ENCODE data around the gene MCM3AP. TPM values are rescaled to one million over a fixed set of nuclear protein-coding genes. Genes with fewer than 3 reads are reported as not detected.
A peak's percentile ranks its signal among the peaks of the same experiment; 100 is the strongest.

MCM3AP gene
- total RNA-seq, 1 experiment from 2014 or later: 140 TPM

- Histone ChIP-seq H4K20me1 (ENCODE audit: low read length) (peaks cover 20% of the 10 kb centered on the region; the same call in 1 of the 2 replicates), H3K9me2 (replicated peaks; ENCODE audit: low read length) (no peaks in the 10 kb centered on the region), H3F3A (ENCODE audit: low read length, unreplicated experiment) (no peaks in the 10 kb centered on the region), H3K27me3 (ENCODE audit: low read length) (no peaks in the 10 kb centered on the region), H3K4me1 (ENCODE audit: insufficient read depth, low read length) (peaks cover 22% of the 10 kb centered on the region), H3K79me2 (ENCODE audit: low read length) (peaks cover 88% of the 10 kb centered on the region), H2AFZ (ENCODE audit: low read length) (no peak overlapping the region), H3K9ac (ENCODE audit: low read length) (peak overlapping the region; percentile 93; the same call in 1 of the 2 replicates), H3K4me3 (ENCODE audit: low read length) (peak overlapping the region; percentile 97), H3K27ac (ENCODE audit: low read length) (no peak overlapping the region), H3K36me3 (ENCODE audit: low read depth, low read length) (peaks cover 36% of the 10 kb centered on the region), H3K4me2 (ENCODE audit: low read length) (peak overlapping the region; percentile 97), H3K9me3 (ENCODE audit: low read length) (no peaks in the 10 kb centered on the region)
- DNase-seq (peak; percentile 22), ATAC-seq (no peak)
- TF ChIP-seq EZH2phosphoT487 (IDR thresholded peaks at IDR 0.05; ENCODE audit: borderline replicate concordance, low read length): no peak
- peak; percentile 54 for TF ChIP-seq CTCF (conservative IDR thresholded peaks at IDR 0.05; ENCODE audit: low read depth, low read length)
- ChIA-PET CTCF (interaction anchor here (0.7 to 1.3 kb wide), 3 partner anchors 15 to 183 kb away, joined by 3 read pairs; partner anchors contain the start of genes MCM3AP and YBEY), POLR2A (ENCODE audit: unreplicated experiment) (no interaction called here)
- intact Hi-C loops (cut with micrococcal nuclease): loop anchor here (10.0 kb wide), 1 partner anchor 61 kb away; no protein-coding TSS in a partner anchor
- TSS peak; percentile 31 for BruUV-seq (replicated peaks)
Measured at GRCh38 chr21:46326110-46326703, 40.8 kb upstream of the MCM3AP start.

GRCh38 chr21:46325073-46325912, 39.9 kb upstream of the MCM3AP start:
- DNase-seq (peak; percentile 66), ATAC-seq (peak; percentile 51)
- H3K4me1 ChIP-seq (ENCODE audit: insufficient read depth, low read length): peaks cover 28% of the 10 kb centered on the region
- H3K4me2 ChIP-seq (ENCODE audit: low read length): peak overlapping the region; percentile 97
- no peaks in the 10 kb centered on the region for H3K27me3 ChIP-seq (ENCODE audit: low read length)
- peaks cover 26% of the 10 kb centered on the region for H4K20me1 ChIP-seq (ENCODE audit: low read length)
- peaks cover 87% of the 10 kb centered on the region for H3K79me2 ChIP-seq (ENCODE audit: low read length)
- intact Hi-C loops (cut with micrococcal nuclease): loop anchor here (10.0 kb wide), 1 partner anchor 60 kb away; no protein-coding TSS in a partner anchor
- H3K27ac ChIP-seq (ENCODE audit: low read length): peak overlapping the region; percentile 85
- BruUV-seq (replicated peaks): no TSS peak
- H2AFZ ChIP-seq (ENCODE audit: low read length): peak overlapping the region; percentile 75
- TF ChIP-seq EZH2phosphoT487 (IDR thresholded peaks at IDR 0.05; ENCODE audit: borderline replicate concordance, low read length): no peak
- TF ChIP-seq CTCF (conservative IDR thresholded peaks at IDR 0.05; ENCODE audit: low read depth, low read length): peak; percentile 30; the same call in 1 of the 2 replicates
- H3K9me3 ChIP-seq (ENCODE audit: low read length): no peaks in the 10 kb centered on the region
- H3F3A ChIP-seq (ENCODE audit: low read length, unreplicated experiment): no peaks in the 10 kb centered on the region
- peaks cover 30% of the 10 kb centered on the region for H3K36me3 ChIP-seq (ENCODE audit: low read depth, low read length)
- peak overlapping the region; percentile 97 for H3K4me3 ChIP-seq (ENCODE audit: low read length)
- H3K9me2 ChIP-seq (replicated peaks; ENCODE audit: low read length): no peaks in the 10 kb centered on the region
- ChIA-PET POLR2A (ENCODE audit: unreplicated experiment) (no interaction called here), CTCF (interaction anchor here (0.6 to 1.3 kb wide), 6 partner anchors 14 to 342 kb away, joined by 3 to 5 read pairs (median 3); partner anchors contain the start of genes MCM3AP and YBEY)
- H3K9ac ChIP-seq (ENCODE audit: low read length): peak overlapping the region; percentile 93
